Testis (tissue), 2 donors: ENCODE results near the gene UBR2.
"Not testable (repeated sequence)": the region's sequence is repeated elsewhere in the genome, so short reads cannot be mapped to it uniquely, and the experiment has no call there.

Experiments
- CTCF ChIP-seq, 3 experiments: fragments of 450-650 bp in 2 of 3; fragments of 200-600 bp in 1 of 3; sonication (generic) in 1 of 3; IDR thresholded peaks; one replicate each; pipeline ENCODE4 v1.5.1; 2016 to 2019; ENCODE audit warnings: antibody characterized with exemption in 3 of 3, mild to moderate bottlenecking in 2 of 3, moderate library complexity in 1 of 3
- POLR2A ChIP-seq: fragments of 450-650 bp; IDR thresholded peaks from one replicate; pipeline ENCODE4 v1.6.1; 2017; ENCODE audit warnings: antibody characterized with exemption, mild to moderate bottlenecking, moderate library complexity

- not testable (repeated sequence) for TF ChIP-seq POLR2A; CTCF (IDR thresholded peaks at IDR 0.05)
Observed at GRCh38 chr6:42567237-42567636, 3.4 kb downstream of the UBR2 start.
